Parathyroid adenoma (tissue), 2 donors: ENCODE results near the gene CDA.

ENCODE experiments used
- H2AFZ ChIP-seq: fragments of 300-600 bp; sonication (generic); one replicate; pipeline ENCODE4 v1.7.0; 2017; ENCODE audit warnings: antibody characterized with exemption, mild to moderate bottlenecking
- H3K27ac ChIP-seq: fragments of 300-600 bp; sonication (generic); one replicate; pipeline ENCODE4 v1.7.0; 2017
- H3K27me3 ChIP-seq: fragments of 300-600 bp; sonication (generic); one replicate; pipeline ENCODE4 v1.7.0; 2017; ENCODE audit warnings: low read length; ENCODE audit not compliant: control insufficient read depth, insufficient read depth
- H3K36me3 ChIP-seq: fragments of 300-600 bp; sonication (generic); one replicate; pipeline ENCODE4 v1.7.0; 2017; ENCODE audit warnings: low read length; ENCODE audit not compliant: control insufficient read depth, insufficient read depth
- H3K4me1 ChIP-seq: fragments of 300-600 bp; sonication (generic); one replicate; pipeline ENCODE4 v1.7.0; 2017; ENCODE audit warnings: control low read depth
- H3K4me2 ChIP-seq: fragments of 300-600 bp; sonication (generic); one replicate; pipeline ENCODE4 v1.7.0; 2017; ENCODE audit warnings: low read length
- H3K4me3 ChIP-seq: fragments of 300-600 bp; sonication (generic); one replicate; pipeline ENCODE4 v1.7.0; 2017; ENCODE audit warnings: low read depth, low read length
- H3K79me2 ChIP-seq: fragments of 300-600 bp; sonication (generic); one replicate; pipeline ENCODE4 v1.7.0; 2017; ENCODE audit warnings: control low read depth
- H3K9ac ChIP-seq: fragments of 300-600 bp; sonication (generic); one replicate; pipeline ENCODE4 v1.7.0; 2017; ENCODE audit warnings: mild to moderate bottlenecking
- H3K9me3 ChIP-seq: fragments of 300-600 bp; sonication (generic); one replicate; pipeline ENCODE4 v1.7.0; 2017; ENCODE audit warnings: low read length; ENCODE audit not compliant: control insufficient read depth
- TF ChIP-seq, protein P1 (sequence below): fragments of 300-600 bp; sonication (generic); IDR thresholded peaks from one replicate; pipeline ENCODE4 v1.7.0; 2017; ENCODE audit warnings: antibody characterized with exemption, mild to moderate bottlenecking
- donor health status: primary hyperparathyroidism.

The CDA gene

GRCh38 chr1:20640183-20640597, 51.3 kb downstream of the CDA start:
- TF ChIP-seq, protein P1, sequence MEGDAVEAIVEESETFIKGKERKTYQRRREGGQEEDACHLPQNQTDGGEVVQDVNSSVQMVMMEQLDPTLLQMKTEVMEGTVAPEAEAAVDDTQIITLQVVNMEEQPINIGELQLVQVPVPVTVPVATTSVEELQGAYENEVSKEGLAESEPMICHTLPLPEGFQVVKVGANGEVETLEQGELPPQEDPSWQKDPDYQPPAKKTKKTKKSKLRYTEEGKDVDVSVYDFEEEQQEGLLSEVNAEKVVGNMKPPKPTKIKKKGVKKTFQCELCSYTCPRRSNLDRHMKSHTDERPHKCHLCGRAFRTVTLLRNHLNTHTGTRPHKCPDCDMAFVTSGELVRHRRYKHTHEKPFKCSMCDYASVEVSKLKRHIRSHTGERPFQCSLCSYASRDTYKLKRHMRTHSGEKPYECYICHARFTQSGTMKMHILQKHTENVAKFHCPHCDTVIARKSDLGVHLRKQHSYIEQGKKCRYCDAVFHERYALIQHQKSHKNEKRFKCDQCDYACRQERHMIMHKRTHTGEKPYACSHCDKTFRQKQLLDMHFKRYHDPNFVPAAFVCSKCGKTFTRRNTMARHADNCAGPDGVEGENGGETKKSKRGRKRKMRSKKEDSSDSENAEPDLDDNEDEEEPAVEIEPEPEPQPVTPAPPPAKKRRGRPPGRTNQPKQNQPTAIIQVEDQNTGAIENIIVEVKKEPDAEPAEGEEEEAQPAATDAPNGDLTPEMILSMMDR, result peak; percentile 62
- no peak overlapping the region for H3K4me2 ChIP-seq
- no peaks in the 10 kb centered on the region for H3K36me3 ChIP-seq
- no peak overlapping the region for H3K4me3 ChIP-seq
- H3K9ac ChIP-seq, result no peak overlapping the region
- H3K27ac ChIP-seq, result no peak overlapping the region
- no peaks in the 10 kb centered on the region for H3K4me1 ChIP-seq
- H3K79me2 ChIP-seq, result peaks cover under 1% of the 10 kb centered on the region
- H3K9me3 ChIP-seq, result no peaks in the 10 kb centered on the region
- no peak overlapping the region for H2AFZ ChIP-seq
- no peaks in the 10 kb centered on the region for H3K27me3 ChIP-seq

DNA sequence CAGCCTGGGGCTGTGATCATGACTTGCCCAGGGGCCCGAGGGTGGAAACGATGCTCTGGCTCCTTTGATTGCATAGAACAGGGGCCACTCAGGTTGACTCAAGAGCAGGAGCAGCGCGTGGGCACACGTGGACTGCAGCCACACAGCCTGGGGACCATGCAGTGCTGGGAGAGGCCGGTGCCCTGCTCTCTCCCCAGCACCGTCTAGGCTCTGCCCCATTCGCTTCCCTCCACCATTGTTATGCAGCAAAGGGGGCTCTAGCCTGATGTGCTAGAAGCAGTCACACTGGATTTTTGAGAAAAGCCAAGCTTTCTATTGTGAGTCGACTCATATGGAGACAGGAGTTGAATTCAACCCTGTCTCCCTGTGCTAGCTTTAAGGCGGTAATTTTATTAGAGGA, 53.1 kb downstream of the CDA start:
- no peaks in the 10 kb centered on the region for H3K79me2 ChIP-seq
- H3K4me3 ChIP-seq, result no peak overlapping the region
- no peaks in the 10 kb centered on the region for H3K4me1 ChIP-seq
- no peak overlapping the region for H2AFZ ChIP-seq
- no peak overlapping the region for H3K9ac ChIP-seq
- no peaks in the 10 kb centered on the region for H3K9me3 ChIP-seq
- no peaks in the 10 kb centered on the region for H3K27me3 ChIP-seq
- no peaks in the 10 kb centered on the region for H3K36me3 ChIP-seq
- H3K4me2 ChIP-seq, result no peak overlapping the region
- no peak overlapping the region for H3K27ac ChIP-seq
- TF ChIP-seq, protein P1, result no peak

GRCh38 chr1:20643080-20643479, 54.2 kb downstream of the CDA start:
- no peaks in the 10 kb centered on the region for H3K9me3 ChIP-seq
- no peak overlapping the region for H3K9ac ChIP-seq
- no peak overlapping the region for H3K27ac ChIP-seq

GRCh38 chr1:20644416-20644815, 55.5 kb downstream of the CDA start:
- Histone ChIP-seq H3K79me2 (no peaks in the 10 kb centered on the region), H3K9ac (no peak overlapping the region), H3K4me1 (no peaks in the 10 kb centered on the region), H2AFZ (no peak overlapping the region), H3K27me3 (no peaks in the 10 kb centered on the region), H3K27ac (no peak overlapping the region), H3K4me2 (no peak overlapping the region), H3K9me3 (no peaks in the 10 kb centered on the region), H3K4me3 (no peak overlapping the region), H3K36me3 (no peaks in the 10 kb centered on the region)
- TF ChIP-seq, protein P1, result no peak

More at GRCh38 chr1:20643080-20643479, 54.2 kb downstream of the CDA start:
- Histone ChIP-seq H3K4me1 (no peaks in the 10 kb centered on the region), H3K27me3 (no peaks in the 10 kb centered on the region), H2AFZ (no peak overlapping the region), H3K79me2 (no peaks in the 10 kb centered on the region), H3K36me3 (no peaks in the 10 kb centered on the region), H3K4me2 (no peak overlapping the region), H3K4me3 (no peak overlapping the region)
- TF ChIP-seq, protein P1, result no peak

DNA sequence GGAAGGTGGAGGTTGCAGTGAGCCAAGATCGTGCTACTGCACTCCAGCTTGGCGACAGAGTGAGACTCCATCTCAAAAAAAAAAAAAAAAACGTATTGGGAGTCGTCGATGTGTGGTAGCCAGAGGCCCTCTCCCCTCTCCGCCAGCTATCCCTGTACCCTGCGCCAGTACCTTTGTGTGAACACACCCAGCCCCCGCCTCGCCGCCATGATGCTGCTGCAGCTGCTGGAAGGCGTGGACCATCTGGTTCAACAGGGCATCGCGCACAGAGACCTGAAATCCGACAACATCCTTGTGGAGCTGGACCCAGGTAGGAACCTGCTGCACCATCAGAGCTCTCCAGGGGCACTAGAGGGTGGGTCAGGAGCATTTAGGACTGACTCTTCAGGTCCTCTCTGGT, 56.5 kb downstream of the CDA start:
- no peak overlapping the region for H3K9ac ChIP-seq
- no peak overlapping the region for H3K4me2 ChIP-seq
- H3K27ac ChIP-seq, result no peak overlapping the region
- no peaks in the 10 kb centered on the region for H3K36me3 ChIP-seq
- no peak overlapping the region for H3K4me3 ChIP-seq
- no peaks in the 10 kb centered on the region for H3K4me1 ChIP-seq
- no peaks in the 10 kb centered on the region for H3K79me2 ChIP-seq
- TF ChIP-seq, protein P1, result no peak
- H3K9me3 ChIP-seq, result no peaks in the 10 kb centered on the region
- H2AFZ ChIP-seq, result no peak overlapping the region
- H3K27me3 ChIP-seq, result no peaks in the 10 kb centered on the region
